Astrocyte (in vitro differentiated cells and primary cell): ENCODE results near the gene AHR. TPM values are rescaled to one million over a fixed set of nuclear protein-coding genes. Genes with fewer than 3 reads are reported as not detected.

Experiments
- DNase-seq: peaks from one replicate; pipeline ENCODE4 v3.0.0-alpha.2; 2010; ENCODE audit warnings: low read depth
- FAIRE-seq: peaks from 2 replicates; lab custom pipeline; 2011; peaks lifted over from hg19 to GRCh38; lab: Jason Lieb, UNC
- H2AFZ ChIP-seq: 2 replicates; pipeline ENCODE4 v1.6.0; 2012; ENCODE audit warnings: low read depth, low read length, inconsistent platforms
- H3K27ac ChIP-seq: 2 replicates; pipeline ENCODE4 v1.5.1; 2011; ENCODE audit warnings: low read depth, low read length, inconsistent platforms
- H3K27me3 ChIP-seq: 2 replicates; pipeline ENCODE4 v1.6.0; 2011; ENCODE audit warnings: low read length, inconsistent platforms; ENCODE audit not compliant: insufficient read depth
- H3K36me3 ChIP-seq: 2 replicates; pipeline ENCODE4 v1.5.1; 2011; ENCODE audit warnings: low read length, inconsistent platforms; ENCODE audit not compliant: insufficient read depth
- H3K4me1 ChIP-seq: 2 replicates; pipeline ENCODE4 v1.5.1; 2011; ENCODE audit warnings: low read length, inconsistent platforms; ENCODE audit not compliant: insufficient read depth
- H3K4me2 ChIP-seq: 2 replicates; pipeline ENCODE4 v1.6.0; 2012; ENCODE audit warnings: low read length, inconsistent platforms
- H3K4me3 ChIP-seq: 2 replicates; pipeline ENCODE4 v1.5.1; 2011; ENCODE audit warnings: low read depth, mild to moderate bottlenecking, low read length, inconsistent platforms; ENCODE audit not compliant: insufficient read depth
- H3K79me2 ChIP-seq: 2 replicates; pipeline ENCODE4 v1.6.0; 2012; ENCODE audit warnings: mild to moderate bottlenecking, low read length, inconsistent platforms; ENCODE audit not compliant: insufficient read depth
- H3K9ac ChIP-seq: 2 replicates; pipeline ENCODE4 v1.6.0; 2012; ENCODE audit warnings: mild to moderate bottlenecking, low read length, inconsistent platforms
- H3K9me3 ChIP-seq: 2 replicates; pipeline ENCODE4 v1.5.1; 2012; ENCODE audit warnings: low read depth, mild to moderate bottlenecking, low read length, inconsistent platforms; ENCODE audit not compliant: insufficient read depth
- H4K20me1 ChIP-seq: 2 replicates; pipeline ENCODE4 v1.6.0; 2012; ENCODE audit warnings: low read length, inconsistent platforms; ENCODE audit not compliant: insufficient read depth
- H3K27ac Mint-ChIP-seq: one replicate; pipeline ENCODE4 v1.8.0; 2021; ENCODE audit warnings: mild to moderate bottlenecking, mixed read lengths; ENCODE audit not compliant: unreplicated experiment
- H3K27me3 Mint-ChIP-seq: one replicate; pipeline ENCODE4 v1.8.0; 2021; ENCODE audit warnings: low read depth, mixed read lengths; ENCODE audit not compliant: unreplicated experiment
- H3K36me3 Mint-ChIP-seq: one replicate; pipeline ENCODE4 v1.8.0; 2021; ENCODE audit warnings: low read depth, mixed read lengths; ENCODE audit not compliant: unreplicated experiment
- H3K4me1 Mint-ChIP-seq: one replicate; pipeline ENCODE4 v1.8.0; 2021; ENCODE audit warnings: low read depth, mixed read lengths; ENCODE audit not compliant: unreplicated experiment
- H3K4me3 Mint-ChIP-seq: one replicate; pipeline ENCODE4 v1.8.0; 2021; ENCODE audit warnings: mild to moderate bottlenecking, moderate library complexity, mixed read lengths; ENCODE audit not compliant: unreplicated experiment
- H3K9me3 Mint-ChIP-seq: one replicate; pipeline ENCODE4 v1.8.0; 2021; ENCODE audit warnings: mild to moderate bottlenecking, mixed read lengths; ENCODE audit not compliant: unreplicated experiment
- EZH2 ChIP-seq: IDR thresholded peaks from 2 replicates; pipeline ENCODE4 v1.6.1; 2012; ENCODE audit warnings: mild to moderate bottlenecking, low read length, inconsistent platforms; ENCODE audit not compliant: insufficient read depth
- total RNA-seq: library from RNA; stranded (reverse); gene quantifications from 2 replicates; pipeline ENCODE4 v1.2.1, GENCODE V29; 2021
- TF ChIP-seq, protein P1 (sequence below): IDR thresholded peaks from 2 replicates; pipeline ENCODE4 v1.5.1; 2011; ENCODE audit warnings: low read depth, mild to moderate bottlenecking, inconsistent platforms, low read length, moderate library complexity; ENCODE audit not compliant: insufficient read depth

AHR gene
- total RNA-seq, 1 donor from 2014 or later: 48.1 TPM

DNA sequence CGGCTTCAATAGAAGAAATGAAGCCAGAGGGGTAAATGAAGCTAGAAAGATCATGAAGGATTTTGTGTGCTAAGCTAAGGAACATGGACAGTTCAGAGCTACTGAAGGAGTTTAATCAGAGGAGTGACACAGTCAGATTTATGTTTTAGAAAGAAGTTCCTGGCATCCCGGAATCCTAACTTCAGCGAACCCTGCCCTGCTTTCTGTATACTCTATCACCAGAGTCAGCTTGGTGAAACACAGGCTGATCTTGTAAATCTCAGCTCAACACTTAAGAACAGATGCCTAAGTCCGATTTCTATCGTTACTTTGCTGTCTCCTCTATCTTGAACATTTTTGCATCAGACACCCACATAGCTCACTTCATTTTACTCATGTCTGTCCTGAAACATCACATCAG, 9.1 kb downstream of the AHR start:
- Histone ChIP-seq H4K20me1 (peaks cover 47% of the 10 kb centered on the region), H3K27ac (no peak overlapping the region), H3K36me3 (peaks cover 9% of the 10 kb centered on the region), H3K79me2 (peaks cover 97% of the 10 kb centered on the region), H3K4me1 (peaks cover 16% of the 10 kb centered on the region), H2AFZ (no peak overlapping the region), H3K9ac (no peak overlapping the region), H3K4me3 (no peak overlapping the region), H3K4me2 (no peak overlapping the region), H3K9me3 (no peaks in the 10 kb centered on the region), H3K27me3 (no peaks in the 10 kb centered on the region)
- H3K9me3 Mint-ChIP-seq: no peaks in the 10 kb centered on the region
- TF ChIP-seq EZH2: no peak
- TF ChIP-seq, protein P1, sequence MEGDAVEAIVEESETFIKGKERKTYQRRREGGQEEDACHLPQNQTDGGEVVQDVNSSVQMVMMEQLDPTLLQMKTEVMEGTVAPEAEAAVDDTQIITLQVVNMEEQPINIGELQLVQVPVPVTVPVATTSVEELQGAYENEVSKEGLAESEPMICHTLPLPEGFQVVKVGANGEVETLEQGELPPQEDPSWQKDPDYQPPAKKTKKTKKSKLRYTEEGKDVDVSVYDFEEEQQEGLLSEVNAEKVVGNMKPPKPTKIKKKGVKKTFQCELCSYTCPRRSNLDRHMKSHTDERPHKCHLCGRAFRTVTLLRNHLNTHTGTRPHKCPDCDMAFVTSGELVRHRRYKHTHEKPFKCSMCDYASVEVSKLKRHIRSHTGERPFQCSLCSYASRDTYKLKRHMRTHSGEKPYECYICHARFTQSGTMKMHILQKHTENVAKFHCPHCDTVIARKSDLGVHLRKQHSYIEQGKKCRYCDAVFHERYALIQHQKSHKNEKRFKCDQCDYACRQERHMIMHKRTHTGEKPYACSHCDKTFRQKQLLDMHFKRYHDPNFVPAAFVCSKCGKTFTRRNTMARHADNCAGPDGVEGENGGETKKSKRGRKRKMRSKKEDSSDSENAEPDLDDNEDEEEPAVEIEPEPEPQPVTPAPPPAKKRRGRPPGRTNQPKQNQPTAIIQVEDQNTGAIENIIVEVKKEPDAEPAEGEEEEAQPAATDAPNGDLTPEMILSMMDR: no peak
- H3K36me3 Mint-ChIP-seq: peaks cover 1% of the 10 kb centered on the region
- H3K4me3 Mint-ChIP-seq: no peak overlapping the region
- H3K4me1 Mint-ChIP-seq: peaks cover 18% of the 10 kb centered on the region
- H3K27ac Mint-ChIP-seq: no peak overlapping the region
- peak; percentile 20 for FAIRE-seq
- no peak for DNase-seq
- no peaks in the 10 kb centered on the region for H3K27me3 Mint-ChIP-seq

DNA sequence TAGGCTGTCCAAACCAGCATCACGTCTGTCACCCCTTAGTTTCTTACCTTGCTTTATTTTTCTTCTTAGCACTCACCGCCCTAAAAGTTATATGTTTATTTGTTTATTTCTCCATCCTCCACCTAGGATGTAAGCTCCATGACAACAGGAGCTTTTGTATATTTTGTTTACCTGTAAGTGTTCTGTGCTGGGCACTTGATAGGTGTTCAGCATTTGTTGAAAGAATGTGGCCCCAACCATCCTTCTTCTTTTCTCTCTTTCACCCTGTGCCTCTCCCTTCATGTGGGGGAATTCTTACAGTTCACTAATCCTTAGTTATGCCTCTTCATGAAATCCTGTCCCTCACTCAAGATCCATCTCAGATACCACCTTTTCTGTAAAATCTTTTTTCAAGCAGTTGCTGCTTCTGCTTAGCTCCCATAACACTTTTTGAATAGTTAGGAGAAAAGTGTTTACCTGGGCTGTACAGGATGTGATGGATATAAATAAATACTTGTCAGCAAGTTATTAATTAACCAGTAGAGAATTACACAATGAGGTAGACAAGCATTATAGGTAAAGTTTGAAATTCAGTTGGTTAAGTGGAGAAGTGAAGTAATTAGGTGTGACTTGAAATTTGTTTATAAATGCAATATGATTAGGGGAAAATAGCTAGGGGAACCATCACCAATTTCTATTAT, 9.7 kb downstream of the AHR start:
- H3K27ac ChIP-seq: no peak overlapping the region
- no peaks in the 10 kb centered on the region for H3K27me3 Mint-ChIP-seq
- H2AFZ ChIP-seq: no peak overlapping the region
- H3K4me3 Mint-ChIP-seq: no peak overlapping the region
- H3K27ac Mint-ChIP-seq: no peak overlapping the region
- H3K27me3 ChIP-seq: no peaks in the 10 kb centered on the region
- no peaks in the 10 kb centered on the region for H3K9me3 Mint-ChIP-seq
- peaks cover 9% of the 10 kb centered on the region for H3K36me3 ChIP-seq
- no peak overlapping the region for H3K4me3 ChIP-seq
- H3K36me3 Mint-ChIP-seq: peaks cover 1% of the 10 kb centered on the region
- H3K4me2 ChIP-seq: no peak overlapping the region
- peaks cover 95% of the 10 kb centered on the region for H3K79me2 ChIP-seq
- TF ChIP-seq EZH2: no peak
- TF ChIP-seq, protein P1: no peak
- FAIRE-seq (no peak), DNase-seq (no peak)
- H3K9ac ChIP-seq: no peak overlapping the region
- no peaks in the 10 kb centered on the region for H3K9me3 ChIP-seq
- H3K4me1 ChIP-seq: peaks cover 16% of the 10 kb centered on the region
- H3K4me1 Mint-ChIP-seq: peaks cover 21% of the 10 kb centered on the region
- H4K20me1 ChIP-seq: peaks cover 47% of the 10 kb centered on the region

DNA sequence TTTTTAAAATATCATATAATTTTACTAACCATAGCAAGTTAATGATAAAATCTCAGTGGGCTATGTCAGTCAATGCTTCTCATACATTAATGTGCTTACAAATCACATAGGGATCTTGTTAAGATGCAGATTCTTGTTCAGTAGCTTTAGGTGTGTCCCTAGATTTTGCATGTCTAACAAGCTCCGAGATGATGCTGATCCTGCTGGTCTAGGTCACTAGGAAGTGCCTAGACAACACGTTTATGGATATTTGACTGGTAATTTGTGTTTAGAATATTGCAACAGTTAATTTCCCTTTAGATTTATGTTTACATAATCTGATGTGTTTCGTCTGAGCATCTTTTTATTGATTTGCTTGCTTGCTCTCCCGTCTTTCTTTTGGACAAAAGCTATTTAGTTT, 12.7 kb downstream of the AHR start:
- Histone ChIP-seq H3K9ac (no peak overlapping the region), H4K20me1 (peaks cover 30% of the 10 kb centered on the region), H3K4me3 (no peak overlapping the region), H3K79me2 (peaks cover 85% of the 10 kb centered on the region), H3K27me3 (no peaks in the 10 kb centered on the region), H3K27ac (no peak overlapping the region), H3K36me3 (peaks cover 9% of the 10 kb centered on the region), H3K4me1 (no peaks in the 10 kb centered on the region), H3K4me2 (no peak overlapping the region), H3K9me3 (no peaks in the 10 kb centered on the region), H2AFZ (no peak overlapping the region)
- no peak for DNase-seq
- H3K27ac Mint-ChIP-seq: no peak overlapping the region
- H3K36me3 Mint-ChIP-seq: peaks cover 4% of the 10 kb centered on the region
- H3K4me1 Mint-ChIP-seq: peaks cover 9% of the 10 kb centered on the region
- peak; percentile 29 for FAIRE-seq
- no peaks in the 10 kb centered on the region for H3K27me3 Mint-ChIP-seq
- H3K4me3 Mint-ChIP-seq: no peak overlapping the region
- no peak for TF ChIP-seq EZH2
- TF ChIP-seq, protein P1: no peak
- H3K9me3 Mint-ChIP-seq: no peaks in the 10 kb centered on the region
